Choroid plexus epithelial cell (primary cell): ENCODE data around the gene LAMA3.

Experiments
- DNase-seq: peaks from one replicate; pipeline ENCODE4 v3.0.0-alpha.2; 2010; ENCODE audit warnings: low read depth
- H3K4me3 ChIP-seq: 2 replicates; pipeline ENCODE4 v1.5.1; 2011; ENCODE audit warnings: low read depth, mild to moderate bottlenecking, control low read depth, low read length, moderate library complexity
- TF ChIP-seq, protein P1 (sequence below): conservative IDR thresholded peaks from 2 replicates; pipeline ENCODE4 v1.5.1; 2011; ENCODE audit warnings: low read depth, mild to moderate bottlenecking, control low read depth, inconsistent platforms, low read length, moderate library complexity

The LAMA3 gene

DNA sequence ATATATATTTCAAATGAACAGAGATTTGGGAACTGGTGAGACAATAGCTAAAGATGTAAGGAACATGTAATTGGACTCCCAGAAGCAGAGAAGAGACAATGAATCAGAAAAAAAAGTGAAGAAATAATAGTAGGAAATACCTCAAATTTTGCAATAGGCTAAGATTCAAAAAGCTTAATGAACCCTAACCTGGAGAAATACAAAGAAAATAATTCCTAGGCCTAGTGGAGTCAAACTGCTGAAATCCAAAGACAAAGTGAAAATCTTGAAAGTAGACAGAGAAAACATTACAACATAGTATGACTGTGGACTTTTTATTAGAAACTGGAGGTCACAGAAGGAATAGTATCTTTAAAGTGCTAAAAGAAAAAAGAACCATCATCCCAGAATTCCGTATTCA, 76.7 kb downstream of the LAMA3 start:
- no peak overlapping the region for H3K4me3 ChIP-seq
- TF ChIP-seq, protein P1, sequence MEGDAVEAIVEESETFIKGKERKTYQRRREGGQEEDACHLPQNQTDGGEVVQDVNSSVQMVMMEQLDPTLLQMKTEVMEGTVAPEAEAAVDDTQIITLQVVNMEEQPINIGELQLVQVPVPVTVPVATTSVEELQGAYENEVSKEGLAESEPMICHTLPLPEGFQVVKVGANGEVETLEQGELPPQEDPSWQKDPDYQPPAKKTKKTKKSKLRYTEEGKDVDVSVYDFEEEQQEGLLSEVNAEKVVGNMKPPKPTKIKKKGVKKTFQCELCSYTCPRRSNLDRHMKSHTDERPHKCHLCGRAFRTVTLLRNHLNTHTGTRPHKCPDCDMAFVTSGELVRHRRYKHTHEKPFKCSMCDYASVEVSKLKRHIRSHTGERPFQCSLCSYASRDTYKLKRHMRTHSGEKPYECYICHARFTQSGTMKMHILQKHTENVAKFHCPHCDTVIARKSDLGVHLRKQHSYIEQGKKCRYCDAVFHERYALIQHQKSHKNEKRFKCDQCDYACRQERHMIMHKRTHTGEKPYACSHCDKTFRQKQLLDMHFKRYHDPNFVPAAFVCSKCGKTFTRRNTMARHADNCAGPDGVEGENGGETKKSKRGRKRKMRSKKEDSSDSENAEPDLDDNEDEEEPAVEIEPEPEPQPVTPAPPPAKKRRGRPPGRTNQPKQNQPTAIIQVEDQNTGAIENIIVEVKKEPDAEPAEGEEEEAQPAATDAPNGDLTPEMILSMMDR, result no peak
- DNase-seq, result no peak

DNA sequence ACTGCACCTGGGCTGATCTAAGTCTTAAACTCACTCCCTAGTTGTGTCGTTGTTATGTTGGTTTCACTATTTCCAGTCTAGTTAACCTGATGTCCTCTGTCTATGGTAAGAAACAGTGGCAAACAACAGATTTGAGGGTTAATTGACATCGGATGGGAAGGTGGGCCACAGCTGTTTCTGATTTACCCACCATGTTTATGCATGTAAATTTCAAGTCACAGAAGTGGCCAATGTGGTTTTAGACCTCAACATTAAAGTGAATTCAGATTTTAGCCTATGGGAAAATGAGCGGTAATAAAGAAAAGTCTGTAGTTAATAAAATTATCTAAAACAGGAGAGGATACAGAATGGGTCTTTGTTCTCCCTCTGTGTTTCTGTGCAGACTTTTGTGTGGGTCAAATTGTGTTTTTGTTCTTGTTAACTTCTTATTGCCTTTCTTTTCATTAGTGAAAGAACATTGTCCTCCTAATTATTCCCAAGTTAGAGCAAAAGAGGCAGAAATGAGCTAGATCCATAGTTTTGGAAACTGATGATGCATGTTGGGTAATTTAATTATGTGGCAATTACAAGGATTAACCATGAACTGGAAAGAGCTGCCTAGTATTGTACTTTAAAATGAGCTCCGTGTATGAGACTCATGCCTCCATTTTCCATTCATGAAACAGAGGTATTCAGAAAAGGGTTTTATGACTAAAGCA, 83.2 kb downstream of the LAMA3 start:
- TF ChIP-seq, protein P1, result no peak
- DNase-seq, result no peak
- H3K4me3 ChIP-seq, result no peak overlapping the region

DNA sequence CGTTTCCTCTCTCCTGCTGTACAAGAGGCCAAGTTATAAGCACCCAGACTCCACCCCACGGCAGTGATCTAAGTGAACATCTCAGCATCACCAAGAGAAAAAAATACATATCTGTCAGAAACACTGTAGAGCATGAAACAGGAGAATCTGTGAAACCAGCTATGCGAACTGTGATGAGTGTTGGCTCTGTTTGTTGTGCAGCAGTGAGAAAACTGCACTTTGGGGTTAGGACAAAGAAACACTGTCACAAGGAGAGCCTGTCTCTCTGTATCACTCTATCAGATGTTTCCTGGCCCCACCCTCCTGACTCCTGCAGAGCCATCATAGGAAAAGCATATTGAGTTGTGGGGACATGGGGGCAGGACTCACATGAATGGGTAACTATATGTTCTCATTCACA, 87.1 kb downstream of the LAMA3 start:
- TF ChIP-seq, protein P1, result no peak

DNA sequence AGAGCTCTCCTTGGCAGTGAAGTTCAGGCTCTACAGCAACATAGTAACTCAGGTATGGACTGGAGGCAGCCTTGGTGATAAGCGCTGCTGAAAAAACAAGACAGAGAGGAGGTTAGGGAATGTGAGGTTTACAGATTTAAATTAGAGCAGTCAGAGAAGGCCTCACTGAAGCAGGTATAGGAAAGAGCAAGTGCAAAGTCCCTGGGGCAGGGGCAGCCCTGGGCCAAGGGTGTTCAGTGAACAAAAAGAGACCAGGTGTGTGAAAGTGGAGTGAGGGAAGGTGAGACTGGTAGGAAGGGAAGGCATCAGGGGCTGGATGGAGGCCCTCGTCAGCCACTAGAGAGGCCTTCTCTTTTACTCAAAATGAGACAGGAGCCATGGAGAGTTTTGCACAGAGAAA, 89.6 kb downstream of the LAMA3 start:
- no peak for DNase-seq
- no peak overlapping the region for H3K4me3 ChIP-seq
- TF ChIP-seq, protein P1, result no peak

More for the DNA sequence above, 87.1 kb downstream of the LAMA3 start:
- peak; percentile 14 for DNase-seq
- H3K4me3 ChIP-seq, result no peak overlapping the region

DNA sequence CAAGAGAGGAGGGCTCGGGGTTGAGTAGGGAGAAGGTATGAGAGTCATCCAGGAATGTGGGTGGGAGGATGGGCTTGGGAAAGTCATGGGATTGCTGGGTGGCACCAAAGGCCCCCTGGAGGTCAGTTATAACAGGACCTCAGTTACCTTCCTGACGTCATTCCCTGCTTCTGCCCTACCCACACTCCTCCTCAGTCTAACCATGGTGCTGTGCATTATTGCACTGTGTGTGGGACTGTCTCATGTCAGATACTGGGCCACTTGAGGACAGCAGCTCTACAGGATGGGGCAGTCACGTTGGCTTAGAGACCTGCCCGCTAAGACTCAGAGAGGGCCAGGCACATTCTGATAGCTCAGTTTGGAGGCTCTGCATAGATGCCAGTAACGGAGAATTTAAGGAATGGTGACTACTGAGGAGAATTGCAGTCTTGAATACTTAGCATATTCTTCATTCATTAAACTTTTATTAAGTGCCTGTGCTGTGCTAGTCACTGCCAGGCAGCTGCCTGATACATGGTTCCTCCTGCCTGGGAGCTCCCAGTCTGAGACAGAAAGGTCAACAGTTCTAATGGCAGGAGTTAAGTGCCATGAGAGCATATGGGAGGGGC, 90.5 kb downstream of the LAMA3 start:
- TF ChIP-seq, protein P1, result no peak
- peak; percentile 52 for DNase-seq
- no peak overlapping the region for H3K4me3 ChIP-seq

DNA sequence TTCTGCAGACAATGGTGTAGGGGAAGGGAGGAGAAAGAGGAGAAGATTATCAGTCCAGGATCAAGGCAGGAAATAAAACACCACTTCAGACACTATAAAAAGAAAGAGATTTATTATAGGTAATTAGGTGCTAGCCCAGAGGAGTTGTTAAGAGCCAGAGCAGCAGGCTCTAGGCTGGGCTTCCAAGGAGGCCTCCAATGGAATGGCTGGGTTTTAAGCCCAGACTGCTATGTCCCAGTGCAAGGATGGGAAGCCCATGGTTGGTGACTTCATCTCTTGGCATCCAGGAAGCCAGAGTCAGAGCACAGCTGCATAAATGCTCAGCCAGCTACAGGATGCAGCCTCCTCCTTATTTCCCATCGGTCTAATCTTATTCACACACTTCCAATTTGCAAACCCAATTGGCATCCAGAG, 95.6 kb downstream of the LAMA3 start:
- H3K4me3 ChIP-seq, result no peak overlapping the region
- TF ChIP-seq, protein P1, result no peak
- DNase-seq, result peak; percentile 71

DNA sequence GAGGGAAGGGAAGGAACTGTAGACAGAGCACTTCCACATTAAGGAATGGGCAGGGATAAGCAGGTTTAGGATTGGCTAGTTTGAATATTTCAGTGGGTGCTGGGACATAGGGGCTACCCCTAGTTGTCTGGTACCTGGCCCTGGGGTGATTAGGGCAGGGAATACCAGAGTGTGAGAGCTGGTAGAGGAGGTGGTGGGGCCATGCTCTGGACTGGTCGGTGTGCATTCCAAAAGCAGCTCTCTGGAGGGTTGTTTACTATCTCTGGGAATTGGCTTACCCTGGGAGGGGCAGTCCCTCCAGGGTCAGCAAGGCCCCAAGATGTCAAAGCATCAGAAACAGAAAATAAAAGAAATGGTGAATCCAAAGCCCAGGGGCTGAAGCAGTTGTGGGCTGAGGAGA, 103.8 kb downstream of the LAMA3 start:
- TF ChIP-seq, protein P1, result no peak
- no peak overlapping the region for H3K4me3 ChIP-seq
- no peak for DNase-seq
